Measurements from ENCODE around the gene NSG2. TPM values are rescaled to one million over a fixed set of nuclear protein-coding genes. Genes with fewer than 3 reads are reported as not detected.

NSG2 gene
- total RNA-seq, 4 donors from 2014 or later = 1.4 to 4.0 TPM; not detected in 2

GRCh38 chr5:174118823-174119467 lies 73.4 kb downstream of the NSG2 start:
- 62 to 72% methylated on average over 4 to 9 of the region's 9 CpGs for WGBS, 2 donors (ENCODE audit: low coverage in 1 of 2)
- intact Hi-C loops (cut with DNase I; ENCODE audit: low total_unique reads) (no loop called here), in situ Hi-C loops (cut with MboI; ENCODE audit: low pct_ligation_motif_present in 1 of 4, low pct_unique_long_range_greater_than_20kb in 1 of 4, low sequenced_read_pairs in 3 of 4) (no loop called here)
- Histone ChIP-seq H3K27ac (no peak overlapping the region), H3K36me3 (no peaks in the 10 kb centered on the region), H3K4me3 (no peak overlapping the region), H3K4me1 (no peaks in the 10 kb centered on the region), H3K27me3 (no peaks in the 10 kb centered on the region), H3K9me3 (no peaks in the 10 kb centered on the region)
- no peak for DNase-seq
- TF ChIP-seq EP300 (IDR thresholded peaks at IDR 0.05; ENCODE audit: low read depth) (no peak), CTCF (IDR thresholded peaks at IDR 0.05) (no peak), POLR2AphosphoS5 (IDR thresholded peaks at IDR 0.05) (no peak), POLR2A (IDR thresholded peaks at IDR 0.05) (no peak)

DNA sequence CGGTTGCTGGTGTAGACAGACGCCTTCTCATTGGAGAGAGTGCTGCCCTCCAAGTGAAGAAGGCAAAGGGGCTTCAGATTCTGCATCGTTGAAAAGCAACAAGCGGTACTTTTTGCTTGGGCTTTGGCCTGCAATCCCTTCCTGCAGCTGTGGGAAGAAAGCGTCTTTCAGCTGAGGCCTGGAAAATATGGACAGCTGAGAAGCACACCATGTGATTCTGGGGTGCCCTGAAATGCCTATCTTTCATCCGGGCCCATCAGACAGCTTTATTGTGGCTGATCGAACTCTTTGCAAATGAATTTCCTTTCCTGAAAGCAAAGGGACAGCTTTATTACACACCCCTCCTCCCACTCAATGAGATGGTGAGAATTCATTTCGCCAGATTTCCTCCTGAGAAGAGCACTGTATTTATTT lies 74.0 kb downstream of the NSG2 start:
- Histone ChIP-seq H3K36me3 (no peaks in the 10 kb centered on the region), H3K9me3 (no peaks in the 10 kb centered on the region), H3K27me3 (no peaks in the 10 kb centered on the region), H3K27ac (no peak overlapping the region), H3K4me3 (no peak overlapping the region), H3K4me1 (no peaks in the 10 kb centered on the region)
- in situ Hi-C loops (cut with MboI; ENCODE audit: low pct_ligation_motif_present in 1 of 4, low pct_unique_long_range_greater_than_20kb in 1 of 4, low sequenced_read_pairs in 3 of 4) (no loop called here), intact Hi-C loops (cut with DNase I; ENCODE audit: low total_unique reads) (no loop called here)
- TF ChIP-seq EP300 (IDR thresholded peaks at IDR 0.05; ENCODE audit: low read depth) = no peak
- TF ChIP-seq CTCF (IDR thresholded peaks at IDR 0.05) = no peak
- TF ChIP-seq POLR2A (IDR thresholded peaks at IDR 0.05) = no peak
- TF ChIP-seq POLR2AphosphoS5 (IDR thresholded peaks at IDR 0.05) = no peak
- DNase-seq = no peak
- WGBS, 2 donors (ENCODE audit: low coverage in 1 of 2) = 6 to 59% methylated on average over 3 to 8 of the region's 8 CpGs

GRCh38 chr5:174120401-174121005 lies 75.0 kb downstream of the NSG2 start:
- peaks cover 0 to 2% of the 10 kb centered on the region in 2 donors for H3K9me3 ChIP-seq
- no peaks in the 10 kb centered on the region for H3K4me1 ChIP-seq
- in situ Hi-C loops (cut with MboI; ENCODE audit: low pct_ligation_motif_present in 1 of 4, low pct_unique_long_range_greater_than_20kb in 1 of 4, low sequenced_read_pairs in 3 of 4) (no loop called here), intact Hi-C loops (cut with DNase I; ENCODE audit: low total_unique reads) (no loop called here)
- no peak overlapping the region for H3K27ac ChIP-seq
- H3K4me3 ChIP-seq = no peak overlapping the region
- no peak for TF ChIP-seq POLR2AphosphoS5 (IDR thresholded peaks at IDR 0.05)
- no peak for TF ChIP-seq EP300 (IDR thresholded peaks at IDR 0.05; ENCODE audit: low read depth)
- no peak for TF ChIP-seq POLR2A (IDR thresholded peaks at IDR 0.05)
- TF ChIP-seq CTCF (IDR thresholded peaks at IDR 0.05) = no peak
- H3K36me3 ChIP-seq = no peaks in the 10 kb centered on the region
- H3K27me3 ChIP-seq = no peaks in the 10 kb centered on the region
- WGBS, 2 donors (ENCODE audit: low coverage in 1 of 2) = 40 to 60% methylated on average over 1 of the region's 1 CpG
- DNase-seq = no peak

DNA sequence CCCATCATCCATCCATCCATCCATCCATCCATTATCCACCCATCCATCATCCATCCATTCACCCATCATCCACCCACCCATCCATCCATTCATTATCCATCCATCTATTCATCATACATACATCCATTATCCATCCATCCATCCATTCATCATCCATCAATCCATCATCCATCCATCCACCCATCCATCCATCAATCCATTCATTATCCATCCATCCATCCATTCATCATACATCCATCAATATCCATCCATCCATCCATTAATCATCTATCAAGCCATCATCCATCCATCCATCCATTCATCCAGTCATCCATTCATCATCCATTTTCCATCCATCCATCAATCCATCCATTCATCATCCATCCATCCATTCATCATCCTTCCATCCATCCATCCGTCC lies 89.0 kb downstream of the NSG2 start:
- no peaks in the 10 kb centered on the region for H3K4me1 ChIP-seq
- TF ChIP-seq CTCF (IDR thresholded peaks at IDR 0.05) (no peak), POLR2AphosphoS5 (IDR thresholded peaks at IDR 0.05) (no peak), EP300 (IDR thresholded peaks at IDR 0.05; ENCODE audit: low read depth) (no peak), POLR2A (IDR thresholded peaks at IDR 0.05) (no peak)
- no peak overlapping the region for H3K27ac ChIP-seq
- DNase-seq = no peak
- intact Hi-C loops (cut with DNase I; ENCODE audit: low total_unique reads) = no loop called here
- H3K4me3 ChIP-seq = no peak overlapping the region
- H3K27me3 ChIP-seq = no peaks in the 10 kb centered on the region
- WGBS, 2 donors (ENCODE audit: low coverage in 1 of 2) = 76 to 82% methylated on average over 1 of the region's 1 CpG
- no peaks in the 10 kb centered on the region for H3K9me3 ChIP-seq
- no peaks in the 10 kb centered on the region for H3K36me3 ChIP-seq
- in situ Hi-C loops (cut with MboI; ENCODE audit: low pct_ligation_motif_present in 1 of 4, low pct_unique_long_range_greater_than_20kb in 1 of 4, low sequenced_read_pairs in 3 of 4) = no loop called here

All from transverse colon (tissue), 4 donors.